Cardiac fibroblast (primary cell): ENCODE data around the gene NAIP.
"Not testable (repeated sequence)": the region's sequence is repeated elsewhere in the genome, so short reads cannot be mapped to it uniquely, and the experiment has no call there.

ENCODE experiments used
- DNase-seq, 2 donors: peaks; one replicate each; pipeline versions ENCODE4 v3.0.0 to v3.0.0-alpha.2; 2010; ENCODE audit warnings: low read depth in 2 of 2
- H3K4me3 ChIP-seq, 2 donors: replicated peaks in 1 of 2; 1 replicate in 1 of 2; 2 replicates in 1 of 2; pipeline ENCODE4 v1.5.1; 2011; ENCODE audit warnings: low read depth in 2 of 2, low read length in 2 of 2, mild to moderate bottlenecking in 2 of 2, moderate library complexity in 1 of 2
- CTCF ChIP-seq: IDR thresholded peaks from one replicate; pipeline ENCODE4 v1.5.1; 2011; ENCODE audit warnings: low read depth, mild to moderate bottlenecking, low read length, inconsistent platforms

The NAIP gene, protein sequence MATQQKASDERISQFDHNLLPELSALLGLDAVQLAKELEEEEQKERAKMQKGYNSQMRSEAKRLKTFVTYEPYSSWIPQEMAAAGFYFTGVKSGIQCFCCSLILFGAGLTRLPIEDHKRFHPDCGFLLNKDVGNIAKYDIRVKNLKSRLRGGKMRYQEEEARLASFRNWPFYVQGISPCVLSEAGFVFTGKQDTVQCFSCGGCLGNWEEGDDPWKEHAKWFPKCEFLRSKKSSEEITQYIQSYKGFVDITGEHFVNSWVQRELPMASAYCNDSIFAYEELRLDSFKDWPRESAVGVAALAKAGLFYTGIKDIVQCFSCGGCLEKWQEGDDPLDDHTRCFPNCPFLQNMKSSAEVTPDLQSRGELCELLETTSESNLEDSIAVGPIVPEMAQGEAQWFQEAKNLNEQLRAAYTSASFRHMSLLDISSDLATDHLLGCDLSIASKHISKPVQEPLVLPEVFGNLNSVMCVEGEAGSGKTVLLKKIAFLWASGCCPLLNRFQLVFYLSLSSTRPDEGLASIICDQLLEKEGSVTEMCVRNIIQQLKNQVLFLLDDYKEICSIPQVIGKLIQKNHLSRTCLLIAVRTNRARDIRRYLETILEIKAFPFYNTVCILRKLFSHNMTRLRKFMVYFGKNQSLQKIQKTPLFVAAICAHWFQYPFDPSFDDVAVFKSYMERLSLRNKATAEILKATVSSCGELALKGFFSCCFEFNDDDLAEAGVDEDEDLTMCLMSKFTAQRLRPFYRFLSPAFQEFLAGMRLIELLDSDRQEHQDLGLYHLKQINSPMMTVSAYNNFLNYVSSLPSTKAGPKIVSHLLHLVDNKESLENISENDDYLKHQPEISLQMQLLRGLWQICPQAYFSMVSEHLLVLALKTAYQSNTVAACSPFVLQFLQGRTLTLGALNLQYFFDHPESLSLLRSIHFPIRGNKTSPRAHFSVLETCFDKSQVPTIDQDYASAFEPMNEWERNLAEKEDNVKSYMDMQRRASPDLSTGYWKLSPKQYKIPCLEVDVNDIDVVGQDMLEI (N-terminal part only)

GRCh38 chr5:71025289-71025953 is at the start of gene NAIP:
Gene NAIP (minus strand): TSS chr5:71025339. CDS start chr5:71012915, 12,424 bp downstream.
- H3K4me3 ChIP-seq, result not testable (repeated sequence)

DNA sequence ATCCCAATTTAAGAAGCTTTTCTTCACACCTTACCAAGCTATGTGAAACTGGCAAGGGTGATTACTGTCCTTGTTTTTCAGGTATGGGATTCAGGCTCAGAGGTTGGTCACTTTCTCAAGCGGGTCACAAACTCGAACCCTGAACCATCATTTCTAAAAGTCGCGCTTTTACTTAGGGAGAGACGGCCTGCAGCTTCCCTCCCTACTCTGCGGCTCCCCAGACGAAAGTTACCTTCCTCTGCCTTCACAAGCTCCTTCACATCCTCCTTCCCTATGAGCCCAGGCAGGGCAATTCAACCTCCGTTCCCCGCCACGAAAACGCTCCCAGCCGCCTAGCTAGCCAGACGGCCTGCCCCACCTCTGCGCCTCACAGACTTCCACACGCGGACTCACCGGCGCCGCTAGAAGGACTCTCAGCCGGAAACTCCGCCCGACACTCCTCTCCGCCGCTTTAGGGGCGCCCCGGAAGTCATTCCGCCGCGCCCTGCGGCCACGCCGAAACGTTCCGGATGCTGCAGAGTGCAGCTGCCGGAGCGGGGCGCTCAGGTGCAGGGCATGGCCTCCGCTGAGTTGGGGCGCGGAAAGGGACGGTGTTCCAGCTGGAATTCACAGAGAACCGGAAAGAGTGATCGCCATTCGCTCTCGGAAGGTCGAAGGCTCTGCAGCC is 42.3 kb upstream of the NAIP start, which contains the start of gene GTF2H2:
Gene GTF2H2, minus strand, starts transcription at position 415 of the 667 bp plus-strand sequence. CDS start 4,913 bp downstream, outside the sequence.
- H3K4me3 ChIP-seq, DNase-seq: not testable (repeated sequence)

More at GRCh38 chr5:71025289-71025953, at the start of gene NAIP:
- not testable (repeated sequence) for DNase-seq

GRCh38 chr5:71061322-71061721 is 36.2 kb upstream of the NAIP start:
- not testable (repeated sequence) for H3K4me3 ChIP-seq, DNase-seq

DNA sequence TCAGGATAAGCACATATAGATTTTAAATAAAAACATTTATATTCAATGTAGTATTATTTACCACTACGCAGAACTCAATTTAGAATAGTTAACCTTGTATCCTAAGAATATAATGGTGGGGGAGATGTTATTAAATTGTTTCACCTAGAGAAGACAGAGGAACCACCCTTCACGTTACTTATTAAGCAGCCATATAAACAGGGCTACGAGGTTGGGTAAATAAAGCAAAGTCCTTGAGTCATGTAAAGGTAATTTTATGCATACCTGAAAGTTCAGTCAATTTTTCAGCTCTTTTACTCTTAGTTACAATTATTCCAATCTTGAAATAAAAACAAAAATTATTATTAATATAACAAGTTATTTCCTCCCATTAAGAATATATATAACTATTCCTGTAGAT is 34.3 kb upstream of the NAIP start:
- DNase-seq, H3K4me3 ChIP-seq: not testable (repeated sequence)

DNA sequence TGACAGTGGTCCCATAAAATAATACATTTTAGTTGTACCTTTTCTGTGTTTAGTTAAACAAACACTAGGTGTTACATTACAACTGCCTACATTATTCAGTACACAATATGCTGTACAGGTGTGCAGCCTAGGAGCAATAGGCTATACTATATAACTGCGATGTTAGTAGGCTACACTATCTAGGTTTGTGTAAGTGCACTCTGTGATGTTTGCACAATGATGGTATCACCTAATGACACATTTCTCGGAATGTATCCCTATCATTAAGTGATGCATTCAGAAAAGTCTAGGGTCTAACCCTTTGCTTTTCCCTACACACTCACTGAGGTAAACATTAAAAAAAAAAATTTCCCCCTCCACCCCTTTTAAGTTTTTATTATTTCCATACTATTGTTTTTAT is 19.7 kb upstream of the NAIP start:
- not testable (repeated sequence) for H3K4me3 ChIP-seq, DNase-seq

DNA sequence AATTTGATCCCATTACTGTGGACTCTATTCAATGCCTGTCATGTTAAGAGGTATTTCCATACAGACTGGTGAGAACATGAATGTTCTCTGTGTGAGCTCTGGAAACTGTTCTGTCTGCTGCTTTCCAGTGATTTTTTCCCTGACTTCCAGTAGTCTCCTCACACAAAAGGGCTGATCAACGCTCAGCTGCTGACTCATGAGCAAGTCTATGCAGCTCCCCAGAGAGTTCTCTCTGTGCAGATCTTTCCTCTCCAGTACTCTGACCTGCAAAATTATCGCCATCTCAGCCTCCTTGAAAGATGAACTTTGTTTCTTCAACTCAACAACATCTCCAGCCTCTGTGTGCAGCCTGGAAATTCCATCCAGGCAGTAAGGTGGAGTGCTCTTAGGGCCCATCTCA is 19.0 kb upstream of the NAIP start:
- not testable (repeated sequence) for DNase-seq

GRCh38 chr5:71031046-71031776 is 6.1 kb upstream of the NAIP start:
- H3K4me3 ChIP-seq, DNase-seq: not testable (repeated sequence)

More for the DNA sequence above, 19.0 kb upstream of the NAIP start:
- H3K4me3 ChIP-seq, result not testable (repeated sequence)

GRCh38 chr5:71020643-71021042 is 4.5 kb downstream of the NAIP start:
- DNase-seq, result not testable (repeated sequence)

DNA sequence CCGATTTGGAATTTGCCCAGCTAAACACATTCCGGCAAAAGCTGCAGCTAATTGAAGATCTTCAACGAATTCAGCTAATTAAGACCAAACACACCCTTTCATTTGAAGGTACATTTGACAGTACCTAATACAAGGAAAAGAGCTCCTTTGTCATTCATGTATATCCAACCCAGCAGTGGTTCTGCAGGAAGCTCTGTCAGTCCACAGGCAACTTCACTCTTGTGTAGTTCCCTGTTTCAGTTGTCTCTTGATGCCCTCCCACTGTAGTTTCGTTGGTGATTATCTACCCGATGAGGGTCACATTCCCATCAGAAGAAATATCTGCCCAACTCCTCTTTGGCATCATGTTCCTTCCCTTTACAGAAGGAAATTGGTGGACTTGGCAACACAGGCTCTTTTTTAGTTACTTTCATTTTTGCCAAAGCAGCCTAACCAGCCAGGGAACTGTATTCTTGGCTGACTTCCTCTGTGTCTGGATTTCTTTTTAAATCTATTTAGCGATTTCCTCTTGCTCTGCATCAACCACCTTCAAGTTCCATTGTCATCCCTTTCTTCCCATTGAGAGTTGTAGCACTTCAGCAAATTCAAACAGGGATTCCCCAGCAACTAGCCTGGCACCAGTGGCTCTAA is 6.6 kb downstream of the NAIP start:
- not testable (repeated sequence) for DNase-seq, H3K4me3 ChIP-seq

More at GRCh38 chr5:71020643-71021042, 4.5 kb downstream of the NAIP start:
- H3K4me3 ChIP-seq, result not testable (repeated sequence)

- no peak overlapping the region for H3K4me3 ChIP-seq
- no peak for DNase-seq
- TF ChIP-seq CTCF, result no peak
Observed at GRCh38 chr5:71014176-71014575, 11.0 kb downstream of the NAIP start.
